T-helper 2 cell (primary cell): Measurements from ENCODE around the gene C4orf17.
"Not testable (repeated sequence)": the region's sequence is repeated elsewhere in the genome, so short reads cannot be mapped to it uniquely, and the experiment has no call there.

Source experiments
- DNase-seq, 5 experiments: peaks; one replicate each; pipeline versions ENCODE4 v3.0.0 to v3.0.0-alpha.2; 2012 to 2022
- total RNA-seq, 2 donors: gene quantifications; one replicate each; lab custom pipeline; 2026; lab: John Stamatoyannopoulos, UW

Gene C4orf17
- total RNA-seq, result 0 reads per million in 2 donors

DNA sequence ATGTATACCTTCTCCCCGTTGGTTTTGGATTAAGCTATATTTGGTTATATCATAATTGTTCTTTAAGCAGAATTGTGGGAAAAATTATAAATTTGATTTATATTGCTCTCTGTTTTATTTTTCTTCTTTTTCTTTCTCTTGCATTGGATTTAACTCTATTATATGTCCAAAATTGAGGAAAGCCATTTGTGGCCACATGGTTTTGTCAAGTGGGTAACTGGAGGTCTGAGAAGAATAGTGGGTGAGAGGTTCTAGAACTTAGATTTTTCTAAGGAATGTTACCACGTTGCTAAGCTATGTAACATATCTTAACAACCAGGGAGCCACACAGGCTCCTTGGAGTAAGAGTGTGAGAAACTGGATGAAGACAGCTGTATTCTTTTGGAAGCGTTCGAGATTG lies at the start of gene C4orf17:
Gene C4orf17 (plus strand): TSS at position 301 of the 400 bp plus-strand sequence. CDS start 2,061 bp downstream, outside the sequence.
- no peak for DNase-seq

DNA sequence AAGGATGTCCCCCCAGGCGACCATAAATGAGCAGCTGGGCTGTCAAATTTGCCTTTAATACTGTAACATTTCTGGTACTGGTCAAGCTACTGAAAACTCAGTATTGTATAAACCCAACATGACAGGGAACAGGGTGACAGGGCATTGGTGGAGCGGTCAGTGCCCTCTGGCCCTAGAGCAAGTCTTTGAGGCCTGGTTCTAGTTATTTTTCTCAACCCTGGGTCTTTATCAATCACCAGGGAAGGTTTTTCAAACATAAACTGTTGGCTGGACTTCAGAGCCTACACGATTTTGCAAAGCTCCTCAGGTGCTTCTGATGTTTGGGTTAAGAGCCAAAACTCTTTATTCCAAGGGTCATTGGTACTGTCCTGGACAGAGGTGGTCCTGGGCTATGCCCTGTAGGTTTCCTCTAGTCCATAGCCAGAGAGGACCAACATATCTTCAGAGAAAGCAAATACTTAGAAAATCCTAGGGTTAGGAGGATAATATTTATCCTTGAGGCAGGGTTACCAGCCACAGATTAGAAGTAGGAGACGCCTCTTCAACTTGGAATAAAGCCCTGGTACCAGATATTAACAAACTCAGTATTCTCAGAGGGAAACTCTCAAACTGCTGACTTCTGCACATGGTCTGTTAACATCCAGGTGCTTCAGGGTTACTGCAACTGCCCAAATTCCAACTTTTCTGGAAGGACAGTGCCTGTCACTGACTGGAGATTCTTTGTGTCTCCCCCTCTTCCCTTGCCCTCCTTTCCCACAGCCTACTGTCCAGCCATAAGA lies 49.0 kb upstream of the C4orf17 start:
- DNase-seq, result no peak

- DNase-seq, result peak in 4 of 5 experiments; percentile 9 to 74 (median 14)
Measured at GRCh38 chr4:99462875-99463464, 47.9 kb upstream of the C4orf17 start.

- DNase-seq, result no peak
Measured at GRCh38 chr4:99463566-99463965, 47.3 kb upstream of the C4orf17 start.

GRCh38 chr4:99467887-99468286 lies 42.9 kb upstream of the C4orf17 start:
- no peak for DNase-seq

DNA sequence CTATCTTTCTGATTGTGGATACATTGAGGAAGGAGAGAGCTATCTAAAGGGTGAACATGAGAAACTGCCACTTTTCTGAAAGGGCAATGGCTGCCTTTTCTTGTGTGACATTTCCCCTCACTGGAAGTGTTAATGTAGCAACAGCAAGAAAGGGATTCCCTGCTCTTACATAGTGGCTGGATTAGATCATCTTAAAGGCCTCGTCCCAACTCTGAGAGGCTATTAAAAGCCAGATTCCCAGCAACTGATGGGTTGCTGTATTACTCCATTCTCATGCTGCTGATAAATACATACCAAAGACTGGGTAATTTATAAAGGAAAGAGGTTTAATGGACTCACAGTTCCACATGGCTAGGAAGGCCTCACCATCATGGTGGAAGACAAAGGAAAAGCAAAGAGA lies 41.9 kb upstream of the C4orf17 start:
- no peak for DNase-seq

GRCh38 chr4:99471349-99471748 lies 39.5 kb upstream of the C4orf17 start:
- DNase-seq, result peak in 1 of 5 experiments; percentile 20

- DNase-seq, result no peak
Measured at GRCh38 chr4:99471896-99472295, 38.9 kb upstream of the C4orf17 start.

GRCh38 chr4:99473131-99473530 lies 37.7 kb upstream of the C4orf17 start:
- DNase-seq, result no peak

GRCh38 chr4:99483636-99484035 lies 27.2 kb upstream of the C4orf17 start:
- DNase-seq, result no peak

GRCh38 chr4:99485212-99485611 lies 25.6 kb upstream of the C4orf17 start:
- DNase-seq, result no peak

DNA sequence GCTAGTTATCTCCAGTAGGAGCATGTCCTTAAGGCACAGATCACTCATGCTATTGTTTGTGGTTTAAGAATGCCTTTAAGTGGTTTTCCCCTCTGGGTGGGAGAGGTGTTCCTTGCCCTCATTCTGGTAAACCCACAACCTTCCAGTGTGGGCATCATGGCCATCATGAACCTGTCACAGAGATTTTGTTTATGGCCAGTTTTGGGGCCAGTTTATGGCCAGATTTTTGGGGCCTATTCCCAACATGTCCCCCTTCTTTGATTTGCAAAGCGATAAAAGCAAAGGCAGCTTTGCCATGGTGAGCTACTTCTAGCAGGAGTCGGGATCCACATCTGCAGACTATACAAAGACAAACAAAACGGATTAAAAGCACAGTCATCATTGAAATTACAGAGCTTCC lies 24.2 kb upstream of the C4orf17 start:
- not testable (repeated sequence) for DNase-seq

- DNase-seq, result no peak
Measured at GRCh38 chr4:99490286-99490685, 20.5 kb upstream of the C4orf17 start.

DNA sequence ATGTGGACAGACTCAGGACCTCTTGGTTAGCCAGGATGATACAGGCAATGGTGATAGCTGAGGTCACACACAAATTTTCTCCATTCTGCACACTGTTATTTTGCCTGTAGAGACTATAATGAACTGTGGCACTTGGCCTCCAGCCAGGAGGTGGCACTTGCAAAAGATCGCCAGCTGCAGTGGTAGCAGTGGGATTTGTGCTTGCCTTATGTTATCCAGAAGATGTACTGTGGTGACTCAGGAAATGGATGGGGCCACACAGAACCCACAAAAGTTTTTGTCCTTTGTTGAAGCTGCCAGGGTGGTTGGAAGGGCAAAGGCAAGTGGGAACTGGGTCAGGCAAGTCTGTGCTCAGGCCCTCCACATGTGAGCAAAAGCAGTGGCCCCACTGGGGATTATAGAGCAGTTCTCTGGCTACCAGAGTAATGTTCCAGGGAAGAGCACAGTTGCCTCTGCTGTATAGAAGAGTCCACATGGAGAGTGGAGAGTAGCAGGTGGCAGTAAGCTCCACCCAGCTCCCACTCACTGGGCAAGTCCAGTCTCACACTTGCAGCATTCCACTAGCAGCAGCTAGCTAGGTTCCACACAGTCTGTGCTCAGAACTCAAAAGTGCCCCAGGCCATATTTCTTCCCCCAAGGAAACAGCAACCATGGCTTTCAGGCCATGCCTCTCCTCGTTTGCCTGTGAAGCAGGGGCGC lies 5.9 kb upstream of the C4orf17 start:
- peak in 1 of 5 experiments; percentile 66 for DNase-seq

GRCh38 chr4:99506781-99507180 lies 4.0 kb upstream of the C4orf17 start:
- DNase-seq, result no peak

- peak in 1 of 5 experiments; percentile 79 for DNase-seq
Measured at GRCh38 chr4:99507349-99507748, 3.5 kb upstream of the C4orf17 start.

DNA sequence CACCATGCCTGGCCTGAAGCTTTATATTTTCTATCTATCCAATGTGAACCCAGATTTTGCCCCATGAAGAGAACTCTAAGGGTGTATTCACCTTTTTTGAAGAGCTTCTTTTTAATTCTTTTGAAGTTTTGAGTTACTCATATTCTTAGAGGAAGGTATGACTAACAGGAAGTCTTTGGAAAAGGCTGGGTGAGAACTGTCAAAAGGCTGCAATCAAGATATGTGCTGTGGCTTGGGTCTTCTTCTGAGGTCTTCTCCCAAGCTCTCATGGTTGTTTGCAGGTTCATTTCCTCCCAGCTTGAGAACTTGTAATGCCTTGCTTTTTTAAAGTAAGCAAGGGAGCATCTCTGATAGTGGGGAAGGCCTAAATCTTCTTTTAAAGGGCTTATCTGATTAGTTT lies 3.1 kb upstream of the C4orf17 start:
- peak in 1 of 5 experiments; percentile 96 for DNase-seq

- DNase-seq, result no peak
Measured at GRCh38 chr4:99518601-99519295, 7.9 kb downstream of the C4orf17 start.

DNA sequence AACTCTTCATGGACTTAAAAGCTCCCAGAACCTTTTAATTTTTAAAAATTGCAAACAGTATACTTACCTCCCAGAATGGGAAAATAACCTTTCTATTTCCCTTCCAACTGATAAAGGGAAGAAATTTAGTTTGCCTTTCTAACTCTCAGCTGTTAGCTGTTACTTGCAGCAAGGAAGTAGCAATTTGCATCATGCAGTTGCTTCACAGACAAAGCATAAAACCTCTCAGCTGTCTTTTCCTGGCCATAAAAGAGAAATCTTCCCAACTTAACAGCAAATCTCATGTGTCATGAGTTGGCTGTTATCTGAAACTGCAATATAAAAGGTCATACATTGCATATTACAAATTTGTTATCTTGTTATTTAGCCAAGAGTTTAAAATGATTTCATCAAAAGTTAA lies 18.4 kb downstream of the C4orf17 start:
- no peak for DNase-seq

GRCh38 chr4:99529956-99530355 lies 19.1 kb downstream of the C4orf17 start:
- no peak for DNase-seq

GRCh38 chr4:99534699-99535098 lies 23.9 kb downstream of the C4orf17 start:
- peak in 1 of 5 experiments; percentile 22 for DNase-seq

DNA sequence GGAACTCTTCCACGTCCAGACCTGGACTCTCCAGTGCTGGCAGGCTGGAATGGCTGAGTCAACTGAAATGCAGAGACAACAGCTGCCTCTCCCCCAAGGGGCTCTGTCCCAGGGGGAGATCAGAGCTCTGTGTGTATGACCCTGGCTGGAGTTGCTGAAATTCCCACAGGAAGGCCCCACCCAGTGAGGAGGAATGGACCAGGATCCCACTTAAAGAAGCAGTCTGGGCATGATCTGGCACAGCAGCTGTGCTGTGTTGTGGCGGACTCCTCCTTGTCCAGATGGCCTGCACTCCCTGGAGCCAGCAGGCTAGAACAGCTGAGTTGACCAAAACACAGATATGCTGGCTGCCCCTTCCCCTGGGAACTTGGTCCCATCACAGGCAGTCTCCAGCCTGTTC lies 25.4 kb downstream of the C4orf17 start:
- DNase-seq, result no peak

GRCh38 chr4:99536848-99537247 lies 26.0 kb downstream of the C4orf17 start:
- DNase-seq, result no peak
